KG1 (cell line): Measurements from ENCODE around the gene PAPPA.

Source experiments
- DNase-seq: peaks from one replicate; lab custom pipeline; 2025; lab: John Stamatoyannopoulos, UW

The PAPPA gene

GRCh38 chr9:116318468-116319374 is 165.1 kb downstream of the PAPPA start:
- no peak for DNase-seq

- DNase-seq = no peak
Measured at GRCh38 chr9:116319480-116319879, 165.9 kb downstream of the PAPPA start.

GRCh38 chr9:116320290-116320689 is 166.7 kb downstream of the PAPPA start:
- DNase-seq = no peak

DNA sequence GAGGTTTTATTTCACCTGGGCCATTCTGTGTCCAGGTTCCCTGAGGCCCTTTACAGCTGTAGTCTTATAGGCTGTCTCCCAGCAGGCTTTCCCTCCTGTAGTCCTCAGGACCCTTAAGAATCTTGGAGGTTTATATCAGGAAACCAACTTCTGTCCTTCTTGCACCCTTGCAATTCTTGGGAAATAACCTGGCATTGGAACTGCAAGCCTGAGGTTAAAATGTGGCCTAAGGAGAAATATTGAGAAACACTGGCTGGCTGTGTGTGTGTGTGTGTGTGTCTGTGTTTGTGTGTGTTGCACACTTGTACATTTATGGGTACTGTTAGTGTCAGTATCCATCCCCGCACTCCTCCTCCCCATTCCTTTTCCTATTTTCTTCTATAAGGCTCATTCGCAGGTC is 168.9 kb downstream of the PAPPA start:
- no peak for DNase-seq

DNA sequence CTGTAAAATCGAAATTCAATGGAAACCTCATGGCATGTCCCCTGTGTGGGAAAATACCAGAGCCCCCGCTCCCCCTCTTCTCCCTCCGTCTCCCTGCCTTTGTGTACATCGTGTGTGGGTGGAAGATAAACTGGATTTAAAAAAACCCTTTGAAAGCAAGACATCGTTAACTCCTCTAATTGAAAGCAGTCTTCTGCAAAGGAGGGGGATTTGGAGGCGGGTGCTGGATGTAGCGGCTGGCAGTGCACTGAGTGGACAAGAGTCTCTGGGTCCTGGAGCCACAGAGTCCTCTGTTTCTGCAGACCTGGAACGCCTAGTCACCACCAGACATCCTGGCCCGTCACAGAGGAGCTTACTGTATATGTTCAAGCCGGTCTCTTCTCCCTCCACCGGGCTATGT is 169.4 kb downstream of the PAPPA start:
- no peak for DNase-seq

DNA sequence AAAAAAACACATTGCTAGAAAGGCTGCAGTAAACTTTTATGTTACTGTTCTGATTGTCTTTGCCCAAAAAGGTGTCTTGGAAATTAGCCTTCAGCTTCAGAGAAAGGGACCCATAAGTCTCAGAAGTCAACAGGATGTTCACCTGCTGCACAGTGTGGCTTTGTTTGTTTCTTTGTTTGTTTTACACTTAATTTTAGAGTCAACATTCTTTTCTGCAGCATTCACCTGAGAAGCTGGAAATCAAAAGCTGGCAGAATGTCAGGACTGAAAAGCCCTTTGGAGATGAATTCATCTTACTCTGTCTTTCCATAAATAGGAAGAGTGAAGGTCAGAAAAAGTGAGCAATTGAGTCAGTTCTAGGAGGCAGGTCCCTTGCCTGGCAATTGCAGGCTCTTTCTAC is 170.0 kb downstream of the PAPPA start:
- DNase-seq = no peak

DNA sequence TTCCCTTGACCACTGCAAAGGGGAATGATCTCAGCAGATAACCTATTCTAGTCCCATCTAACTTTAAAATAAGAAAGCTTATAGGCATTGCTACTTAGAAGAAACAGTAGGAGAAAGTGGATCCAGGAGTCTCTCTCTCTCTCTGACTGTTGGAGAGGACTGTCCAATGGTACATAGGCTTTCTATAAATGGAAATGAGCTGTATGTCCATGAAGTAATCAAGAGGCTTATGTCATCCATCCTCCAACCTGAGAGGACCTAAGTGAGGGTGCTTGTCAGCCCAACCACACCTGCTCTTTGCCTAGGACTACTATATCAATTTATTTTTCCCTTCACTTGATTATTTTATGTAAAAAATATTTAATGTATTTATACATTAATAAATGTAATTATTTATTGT is 172.3 kb downstream of the PAPPA start:
- no peak for DNase-seq

DNA sequence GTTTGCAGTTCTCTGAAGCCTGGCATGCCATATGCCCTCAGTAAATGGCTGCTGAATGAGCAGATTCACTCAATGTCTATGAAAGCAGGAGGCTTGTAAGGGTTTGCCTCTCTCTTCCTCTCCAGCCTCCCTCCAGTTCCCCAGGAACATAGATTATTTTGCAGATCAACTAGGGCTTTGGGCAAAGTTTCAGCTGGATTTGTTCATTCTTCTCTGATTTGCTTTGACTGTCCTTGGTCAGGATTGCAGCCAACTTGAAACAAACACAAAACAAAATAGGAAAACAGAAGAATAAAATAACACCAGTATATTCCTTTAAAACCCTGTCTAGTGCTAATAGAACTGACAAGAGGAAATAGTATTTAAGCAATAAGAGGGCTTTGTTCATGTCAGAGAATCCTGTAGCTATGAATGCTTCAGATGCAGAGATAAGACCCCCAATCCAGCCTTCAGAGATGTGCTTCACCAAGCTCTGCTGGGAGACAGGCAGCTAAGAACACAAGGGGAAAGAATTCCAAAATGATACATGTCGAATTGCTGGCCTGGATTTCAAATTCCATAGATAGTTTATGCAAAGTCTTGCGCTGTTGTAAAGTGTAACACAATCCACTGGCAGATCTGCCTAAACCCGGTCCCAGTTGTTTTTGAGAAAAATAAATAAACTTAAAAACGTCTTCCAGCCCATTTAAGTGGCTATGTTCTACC is 174.3 kb downstream of the PAPPA start:
- no peak for DNase-seq

GRCh38 chr9:116329470-116329869 is 175.9 kb downstream of the PAPPA start:
- DNase-seq = no peak

- no peak for DNase-seq
Measured at GRCh38 chr9:116331241-116331640, 177.7 kb downstream of the PAPPA start.

GRCh38 chr9:116332090-116332489 is 178.5 kb downstream of the PAPPA start:
- no peak for DNase-seq

DNA sequence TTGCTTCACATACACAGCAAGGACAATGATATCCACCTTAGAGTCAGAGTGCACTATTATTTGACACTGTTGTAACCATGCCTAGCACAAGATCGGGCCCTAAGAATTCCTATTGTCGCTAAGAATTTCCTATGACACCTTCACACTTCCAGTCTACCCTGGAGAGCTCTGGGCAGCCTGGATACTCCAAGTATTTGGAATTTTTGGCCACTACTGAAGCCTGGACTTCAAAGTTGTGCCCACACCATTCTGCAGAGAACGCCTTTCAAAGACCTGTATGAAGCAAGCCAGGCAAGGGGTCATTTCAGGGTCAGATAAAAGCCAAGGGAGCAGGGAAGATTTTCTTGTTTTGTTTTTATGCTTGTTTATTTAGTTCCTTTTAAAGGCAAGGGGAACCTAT is 179.7 kb downstream of the PAPPA start:
- no peak for DNase-seq

GRCh38 chr9:116334546-116335150 is 181.1 kb downstream of the PAPPA start:
- DNase-seq = no peak

DNA sequence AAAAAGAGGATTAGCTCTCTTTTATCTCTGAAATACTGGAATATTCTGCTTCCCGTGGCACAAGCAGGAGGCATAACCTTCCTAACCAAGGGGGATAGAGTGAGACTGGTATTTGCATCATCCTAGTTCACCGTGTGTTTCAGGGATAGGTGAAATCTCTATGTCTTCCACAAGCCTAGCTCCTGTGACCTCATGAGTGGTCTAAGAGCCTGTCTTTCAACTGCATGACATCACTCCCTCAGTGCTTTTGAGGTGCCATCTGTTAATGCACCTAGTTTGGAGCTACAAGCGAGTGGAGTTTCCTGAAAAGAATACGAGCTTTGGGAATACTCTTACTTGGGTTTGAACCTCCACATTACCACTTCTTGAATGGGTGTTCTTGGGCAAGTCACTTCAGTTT is 181.8 kb downstream of the PAPPA start:
- no peak for DNase-seq

- no peak for DNase-seq
Measured at GRCh38 chr9:116336133-116336862, 182.7 kb downstream of the PAPPA start.

DNA sequence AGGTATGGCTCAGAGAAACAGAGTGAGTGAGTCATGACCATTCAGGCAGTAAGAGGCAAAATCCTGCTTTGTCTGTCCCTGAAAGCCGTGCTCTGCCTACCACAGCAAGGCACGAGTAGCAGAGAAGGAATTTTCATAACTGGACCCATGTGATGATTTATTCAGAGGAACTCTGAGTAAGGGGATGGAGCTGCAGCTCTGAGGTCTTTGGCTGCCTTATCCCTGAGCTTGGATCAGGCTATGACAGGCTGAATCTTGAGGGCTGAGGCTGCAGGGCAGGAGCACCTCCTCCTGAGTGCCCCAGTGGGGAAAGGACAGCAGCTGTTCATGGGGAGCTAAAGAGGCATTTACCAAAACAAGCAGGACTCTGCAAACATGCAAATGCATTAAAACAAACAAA is 183.4 kb downstream of the PAPPA start:
- no peak for DNase-seq

- DNase-seq = no peak
Measured at GRCh38 chr9:116340270-116340669, 186.7 kb downstream of the PAPPA start.

DNA sequence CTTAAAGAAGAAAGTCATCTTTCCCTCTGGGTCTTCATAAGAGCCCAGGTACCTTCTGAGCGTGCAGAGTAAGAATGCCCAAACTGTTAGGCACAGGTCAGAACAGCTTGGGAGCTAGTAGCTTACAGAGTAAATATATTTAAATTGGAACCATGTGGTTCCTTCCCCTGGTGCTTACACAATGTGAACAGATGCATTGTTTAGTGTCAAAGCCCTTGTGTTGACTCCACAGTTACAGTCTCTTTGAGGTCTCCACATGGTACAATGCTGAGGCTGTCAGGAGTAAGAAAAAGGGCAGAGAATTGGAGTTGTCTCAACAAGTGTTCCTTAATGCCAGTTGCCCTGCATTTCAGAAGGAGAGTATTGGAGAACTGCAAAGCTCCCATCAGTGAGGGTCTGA is 188.5 kb downstream of the PAPPA start:
- DNase-seq = no peak

- DNase-seq = no peak
Measured at GRCh38 chr9:116342941-116343340, 189.3 kb downstream of the PAPPA start.

DNA sequence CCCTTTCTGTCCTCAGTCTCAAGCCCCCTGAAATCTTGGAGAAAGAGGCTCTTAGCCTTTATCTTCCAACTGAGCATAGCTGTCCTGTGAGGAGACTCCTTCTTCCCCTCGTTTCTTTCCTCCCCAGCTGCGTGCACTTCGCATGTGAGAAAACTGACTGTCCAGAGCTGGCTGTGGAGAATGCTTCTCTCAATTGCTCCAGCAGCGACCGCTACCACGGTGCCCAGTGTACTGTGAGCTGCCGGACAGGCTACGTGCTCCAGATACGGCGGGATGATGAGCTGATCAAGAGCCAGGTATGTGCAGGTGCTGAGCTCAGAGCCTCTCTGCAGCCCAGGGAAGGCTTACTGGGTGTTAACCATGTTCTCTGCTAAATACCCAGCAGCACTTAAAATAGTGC is 190.8 kb downstream of the PAPPA start:
- no peak for DNase-seq

DNA sequence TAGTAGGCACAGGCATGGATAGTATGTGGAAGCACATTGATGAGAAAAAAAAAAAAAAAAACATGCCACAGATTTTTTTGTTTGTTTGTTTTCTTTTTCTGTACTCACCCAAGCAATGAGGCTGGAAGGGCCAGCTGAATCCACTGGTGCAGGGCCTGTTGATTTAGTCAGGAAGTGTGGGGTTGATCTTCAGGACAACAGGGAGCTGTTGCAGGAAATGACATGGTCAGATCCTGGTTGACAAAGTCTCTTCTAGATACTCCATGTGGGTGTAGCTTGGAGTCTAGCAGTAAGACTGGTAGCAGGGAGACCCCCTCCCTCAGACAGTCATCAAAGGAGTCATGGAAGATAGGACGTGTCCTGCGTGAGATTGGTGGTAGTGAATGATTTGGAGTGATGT is 191.8 kb downstream of the PAPPA start:
- DNase-seq = no peak

DNA sequence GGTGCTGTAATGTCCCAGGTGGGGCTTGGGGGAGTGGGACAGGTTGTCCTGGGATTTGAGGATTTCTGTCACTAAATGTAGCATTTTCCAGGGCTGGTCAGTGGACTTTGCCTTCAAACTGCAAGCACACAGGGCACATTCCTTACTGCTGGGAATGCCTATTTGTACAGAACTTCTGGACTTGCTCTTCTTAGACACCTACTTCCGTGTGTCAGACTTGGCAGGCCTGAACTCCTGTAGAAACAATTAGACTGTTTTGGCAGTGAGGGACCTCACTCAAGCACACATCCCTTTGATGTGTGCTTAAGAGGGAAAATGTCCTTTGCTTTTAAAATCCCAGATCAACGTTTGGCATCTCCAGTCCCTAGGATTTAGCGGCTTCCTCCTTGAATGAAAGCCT is 192.2 kb downstream of the PAPPA start:
- no peak for DNase-seq
